Measurements from ENCODE around the gene GUCD1. TPM values are rescaled to one million over a fixed set of nuclear protein-coding genes. Genes with fewer than 3 reads are reported as not detected.
A peak's percentile ranks its signal among the peaks of the same experiment; 100 is the strongest.

Gene GUCD1
- total and polyA plus RNA-seq, 2 of the 13 experiments (the other 11 are each of a cell fraction or from before 2014, with no cell fraction given), result 128 to 245 TPM

GRCh38 chr22:24587948-24588347 lies 33.0 kb upstream of the GUCD1 start:
- ChIA-PET CTCF (ENCODE audit: low intra/inter-chr PET ratio, low total read pairs) (no interaction called here), POLR2A (interaction anchor here (2.7 to 2.8 kb wide), 2 partner anchors 9 to 38 kb away, joined by 10 to 17 read pairs; no protein-coding TSS in a partner anchor)
- FAIRE-seq, result no peak
- H3K27me3 ChIP-seq (ENCODE audit: control insufficient read depth in 1 of 2, insufficient read depth in 2 of 2, low read length in 2 of 2), result no peaks in the 10 kb centered on the region; a peak in 1 of 5 replicates
- TF ChIP-seq ARHGAP35 (CRISPR knock-in tag; IDR thresholded peaks at IDR 0.05; ENCODE audit: borderline replicate concordance), result no peak
- TF ChIP-seq GABPA (IDR thresholded peaks at IDR 0.05; ENCODE audit: low read depth, low read length), result no peak
- TF ChIP-seq GABPA (CRISPR knock-in tag; IDR thresholded peaks at IDR 0.05; ENCODE audit: low read depth), result no peak
- no peak for TF ChIP-seq ZNF816 (CRISPR knock-in tag; IDR thresholded peaks at IDR 0.05; ENCODE audit: borderline replicate concordance)
- no peak for TF ChIP-seq TFDP2 (CRISPR knock-in tag; IDR thresholded peaks at IDR 0.05)
- no peak for DNase-seq (ENCODE audit: low spot score)
- H3K4me2 ChIP-seq (ENCODE audit: low read depth, low read length), result peak overlapping the region; percentile 28; the same call in 1 of the 2 replicates
- peaks cover 8 to 19% of the 10 kb centered on the region in 2 experiments; a peak in 4 of 5 replicates for H3K36me3 ChIP-seq (replicated peaks in 1 of 2; ENCODE audit: control insufficient read depth in 1 of 2, insufficient read depth in 2 of 2, low read length in 2 of 2)
- H3K4me1 ChIP-seq (ENCODE audit: insufficient read depth, low read length), result peaks cover 81% of the 10 kb centered on the region
- H3K27ac ChIP-seq (ENCODE audit: extremely low read length, insufficient read depth, low read length), result peak overlapping the region; percentile 34
- H3K79me2 ChIP-seq (ENCODE audit: insufficient read depth, low read length), result peaks cover 10% of the 10 kb centered on the region
- no peaks in the 10 kb centered on the region for H4K20me1 ChIP-seq (ENCODE audit: insufficient read depth, low read length)
- no peak for ATAC-seq
- no peak overlapping the region for H2AFZ ChIP-seq (ENCODE audit: low read length)
- no peak overlapping the region for H3K9ac ChIP-seq (ENCODE audit: insufficient read depth, low read depth, low read length)
- H3K4me3 ChIP-seq (replicated peaks in 1 of 3; ENCODE audit: insufficient read depth in 1 of 3, low read depth in 2 of 3, low read length in 3 of 3), result no peak overlapping the region
- intact Hi-C loops (cut with micrococcal nuclease; ENCODE audit: unreplicated experiment), result loop anchor here (1.0 kb wide), 1 partner anchor 39 kb away; no protein-coding TSS in a partner anchor
- no peaks in the 10 kb centered on the region for H3K9me3 ChIP-seq (ENCODE audit: low read length)
- WGBS (ENCODE audit: low lambda C conversion rate), result 82% methylated on average over 3 of the region's 8 CpGs
- in situ Hi-C loops (cut with HindIII; ENCODE audit: extremely low pct_ligation_motif_present, low pct_unique_long_range_greater_than_20kb), result no loop called here
- no TSS peak for BruUV-seq (replicated peaks)

DNA sequence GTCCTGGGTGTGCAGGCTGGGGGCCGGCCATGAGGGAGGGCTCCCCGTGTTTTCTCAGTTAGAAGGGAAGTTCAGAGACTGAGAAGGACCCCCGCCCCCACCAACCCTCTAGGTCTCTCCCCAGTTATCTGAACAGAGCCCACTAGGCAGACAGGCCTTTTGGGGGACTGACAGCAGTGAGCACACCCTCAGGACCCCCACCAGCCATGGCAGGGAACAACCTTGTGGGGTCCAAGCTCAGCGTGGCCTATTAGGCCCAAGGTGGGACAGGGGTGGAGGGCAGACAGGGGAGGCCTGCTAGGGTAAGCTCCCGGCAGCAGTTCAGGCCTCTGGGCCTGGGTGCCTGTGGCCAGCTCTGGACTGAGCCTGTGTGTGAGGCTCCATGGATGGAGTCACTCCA lies 32.3 kb upstream of the GUCD1 start:
- in situ Hi-C loops (cut with HindIII; ENCODE audit: extremely low pct_ligation_motif_present, low pct_unique_long_range_greater_than_20kb) (no loop called here), intact Hi-C loops (cut with micrococcal nuclease; ENCODE audit: unreplicated experiment) (no loop called here)
- H3K36me3 ChIP-seq (replicated peaks in 1 of 2; ENCODE audit: control insufficient read depth in 1 of 2, insufficient read depth in 2 of 2, low read length in 2 of 2), result peaks cover 8 to 19% of the 10 kb centered on the region in 2 experiments; a peak in 4 of 5 replicates
- peaks cover 86% of the 10 kb centered on the region for H3K4me1 ChIP-seq (ENCODE audit: insufficient read depth, low read length)
- ChIA-PET POLR2A (interaction anchor here (2.7 to 2.8 kb wide), 2 partner anchors 8 to 37 kb away, joined by 10 to 17 read pairs; no protein-coding TSS in a partner anchor), CTCF (ENCODE audit: low intra/inter-chr PET ratio, low total read pairs) (no interaction called here)
- no peaks in the 10 kb centered on the region for H4K20me1 ChIP-seq (ENCODE audit: insufficient read depth, low read length)
- H3K4me3 ChIP-seq (replicated peaks in 1 of 3; ENCODE audit: insufficient read depth in 1 of 3, low read depth in 2 of 3, low read length in 3 of 3), result no peak overlapping the region
- 97% methylated on average over 4 of the region's 5 CpGs for WGBS (ENCODE audit: low lambda C conversion rate)
- no TSS peak for BruUV-seq (replicated peaks)
- DNase-seq (ENCODE audit: low spot score) (no peak), ATAC-seq (no peak), FAIRE-seq (no peak)
- H3K9ac ChIP-seq (ENCODE audit: insufficient read depth, low read depth, low read length), result no peak overlapping the region
- H2AFZ ChIP-seq (ENCODE audit: low read length), result no peak overlapping the region
- peaks cover 8% of the 10 kb centered on the region for H3K79me2 ChIP-seq (ENCODE audit: insufficient read depth, low read length)
- H3K27me3 ChIP-seq (ENCODE audit: control insufficient read depth in 1 of 2, insufficient read depth in 2 of 2, low read length in 2 of 2), result no peaks in the 10 kb centered on the region; a peak in 1 of 5 replicates
- H3K27ac ChIP-seq (ENCODE audit: extremely low read length, insufficient read depth, low read length), result no peak overlapping the region
- no peaks in the 10 kb centered on the region for H3K9me3 ChIP-seq (ENCODE audit: low read length)
- no peak overlapping the region for H3K4me2 ChIP-seq (ENCODE audit: low read depth, low read length)
- TF ChIP-seq KDM5B (CRISPR knock-in tag; IDR thresholded peaks at IDR 0.05; ENCODE audit: borderline replicate concordance) (no peak), KLF13 (CRISPR knock-in tag; IDR thresholded peaks at IDR 0.05) (no peak), NFYC (CRISPR knock-in tag; IDR thresholded peaks at IDR 0.05) (no peak), MATR3 (CRISPR knock-in tag; IDR thresholded peaks at IDR 0.05) (no peak), ZNF678 (CRISPR knock-in tag; IDR thresholded peaks at IDR 0.05) (no peak), SPEN (CRISPR knock-in tag; IDR thresholded peaks at IDR 0.05; ENCODE audit: low read depth) (no peak), POGZ (CRISPR knock-in tag; IDR thresholded peaks at IDR 0.05) (no peak), SATB2 (CRISPR knock-in tag; IDR thresholded peaks at IDR 0.05) (no peak), ZNF674 (CRISPR knock-in tag; IDR thresholded peaks at IDR 0.05; ENCODE audit: low read depth) (no peak), CBX5 (CRISPR knock-in tag; IDR thresholded peaks at IDR 0.05; ENCODE audit: borderline replicate concordance) (no peak), ERF (CRISPR knock-in tag; IDR thresholded peaks at IDR 0.05) (no peak), RARG (CRISPR knock-in tag; IDR thresholded peaks at IDR 0.05; ENCODE audit: low read depth) (no peak), ZBTB3 (CRISPR knock-in tag; IDR thresholded peaks at IDR 0.05; ENCODE audit: borderline replicate concordance, low read depth) (no peak)
